HT-29 (cell line): ENCODE data around the gene PLD1. TPM values are rescaled to one million over a fixed set of nuclear protein-coding genes. Genes with fewer than 3 reads are reported as not detected.
"Not testable (repeated sequence)": the region's sequence is repeated elsewhere in the genome, so short reads cannot be mapped to it uniquely, and the experiment has no call there.

Source experiments
- DNase-seq: peaks from one replicate; pipeline ENCODE4 v3.0.0-alpha.2; 2015; ENCODE audit warnings: low spot score
- total RNA-seq: library from RNA; depleted of rRNA; stranded (reverse); fragments of >200 nt; shearing (Covaris generic); gene quantifications from 2 replicates; pipeline ENCODE4 v1.2.3, GENCODE V29; 2014

Gene PLD1
- total RNA-seq, 1 experiment from 2014 or later, result 17.3 TPM

GRCh38 chr3:171700653-171701052 is 109.6 kb downstream of the PLD1 start:
- no peak for DNase-seq

GRCh38 chr3:171700157-171700556 is 110.1 kb downstream of the PLD1 start:
- no peak for DNase-seq

- no peak for DNase-seq
Observed at GRCh38 chr3:171699601-171700000, 110.7 kb downstream of the PLD1 start.

- DNase-seq, result no peak
Observed at GRCh38 chr3:171696805-171697204, 113.5 kb downstream of the PLD1 start.

- DNase-seq, result no peak
Observed at GRCh38 chr3:171695426-171695825, 114.9 kb downstream of the PLD1 start.

GRCh38 chr3:171694888-171695287 is 115.4 kb downstream of the PLD1 start:
- DNase-seq, result peak; percentile 11

GRCh38 chr3:171692551-171692950 is 117.7 kb downstream of the PLD1 start:
- DNase-seq, result not testable (repeated sequence)

- no peak for DNase-seq
Observed at GRCh38 chr3:171691485-171691884, 118.8 kb downstream of the PLD1 start.

- no peak for DNase-seq
Observed at GRCh38 chr3:171690281-171690680, 120.0 kb downstream of the PLD1 start.

GRCh38 chr3:171688593-171688992 is 121.7 kb downstream of the PLD1 start:
- no peak for DNase-seq

- no peak for DNase-seq
Observed at GRCh38 chr3:171688002-171688401, 122.3 kb downstream of the PLD1 start.

GRCh38 chr3:171687581-171687980 is 122.7 kb downstream of the PLD1 start:
- no peak for DNase-seq

GRCh38 chr3:171687064-171687463 is 123.2 kb downstream of the PLD1 start:
- DNase-seq, result no peak

- DNase-seq, result no peak
Observed at GRCh38 chr3:171685116-171685895, 125.0 kb downstream of the PLD1 start.

- DNase-seq, result no peak
Observed at GRCh38 chr3:171684221-171684620, 126.1 kb downstream of the PLD1 start.

- DNase-seq, result no peak
Observed at GRCh38 chr3:171682743-171683142, 127.5 kb downstream of the PLD1 start.

- DNase-seq, result peak; percentile 38
Observed at GRCh38 chr3:171680726-171681411, 129.4 kb downstream of the PLD1 start.

- DNase-seq, result peak; percentile 81
Observed at GRCh38 chr3:171678971-171679492, 131.3 kb downstream of the PLD1 start.

GRCh38 chr3:171677706-171678105 is 132.6 kb downstream of the PLD1 start:
- DNase-seq, result no peak

- no peak for DNase-seq
Observed at GRCh38 chr3:171676601-171677175, 133.6 kb downstream of the PLD1 start.

- DNase-seq, result no peak
Observed at GRCh38 chr3:171673951-171674350, 136.3 kb downstream of the PLD1 start.

- no peak for DNase-seq
Observed at GRCh38 chr3:171672538-171672937, 137.7 kb downstream of the PLD1 start.
